Measurements from ENCODE around the gene INVS. TPM values are rescaled to one million over a fixed set of nuclear protein-coding genes. Genes with fewer than 3 reads are reported as not detected.
"Not testable (repeated sequence)": the region's sequence is repeated elsewhere in the genome, so short reads cannot be mapped to it uniquely, and the experiment has no call there.

The INVS gene
- total RNA-seq, 1 donor from 2014 or later = 21.9 TPM

GRCh38 chr9:100222674-100223073 is 123.6 kb downstream of the INVS start:
- TF ChIP-seq, protein P1, sequence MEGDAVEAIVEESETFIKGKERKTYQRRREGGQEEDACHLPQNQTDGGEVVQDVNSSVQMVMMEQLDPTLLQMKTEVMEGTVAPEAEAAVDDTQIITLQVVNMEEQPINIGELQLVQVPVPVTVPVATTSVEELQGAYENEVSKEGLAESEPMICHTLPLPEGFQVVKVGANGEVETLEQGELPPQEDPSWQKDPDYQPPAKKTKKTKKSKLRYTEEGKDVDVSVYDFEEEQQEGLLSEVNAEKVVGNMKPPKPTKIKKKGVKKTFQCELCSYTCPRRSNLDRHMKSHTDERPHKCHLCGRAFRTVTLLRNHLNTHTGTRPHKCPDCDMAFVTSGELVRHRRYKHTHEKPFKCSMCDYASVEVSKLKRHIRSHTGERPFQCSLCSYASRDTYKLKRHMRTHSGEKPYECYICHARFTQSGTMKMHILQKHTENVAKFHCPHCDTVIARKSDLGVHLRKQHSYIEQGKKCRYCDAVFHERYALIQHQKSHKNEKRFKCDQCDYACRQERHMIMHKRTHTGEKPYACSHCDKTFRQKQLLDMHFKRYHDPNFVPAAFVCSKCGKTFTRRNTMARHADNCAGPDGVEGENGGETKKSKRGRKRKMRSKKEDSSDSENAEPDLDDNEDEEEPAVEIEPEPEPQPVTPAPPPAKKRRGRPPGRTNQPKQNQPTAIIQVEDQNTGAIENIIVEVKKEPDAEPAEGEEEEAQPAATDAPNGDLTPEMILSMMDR (IDR thresholded peaks at IDR 0.05) = peak in 1 of 3 experiments; percentile 25
- TF ChIP-seq POLR2A (IDR thresholded peaks at IDR 0.05) = no peak
- Histone ChIP-seq H3K36me3 (no peaks in the 10 kb centered on the region), H3K4me1 (no peaks in the 10 kb centered on the region), H3K27me3 (no peaks in the 10 kb centered on the region), H3K4me3 (no peak overlapping the region), H3K27ac (no peak overlapping the region), H3K9me3 (no peaks in the 10 kb centered on the region)
- DNase-seq (ENCODE audit: extremely low spot score in 2 of 2) = no peak
- intact Hi-C loops (cut with DNase I) = no loop called here

- H3K4me3 ChIP-seq = no peak overlapping the region
- intact Hi-C loops (cut with DNase I) = no loop called here
- no peaks in the 10 kb centered on the region for H3K9me3 ChIP-seq
- H3K27me3 ChIP-seq = no peaks in the 10 kb centered on the region
- DNase-seq (ENCODE audit: extremely low spot score in 2 of 2) = no peak
- H3K27ac ChIP-seq = no peak overlapping the region
- peaks cover 0 to 10% of the 10 kb centered on the region in 2 donors for H3K36me3 ChIP-seq
- H3K4me1 ChIP-seq = no peaks in the 10 kb centered on the region
- TF ChIP-seq POLR2AphosphoS5 (IDR thresholded peaks at IDR 0.05; ENCODE audit: insufficient read depth in 1 of 2, low read depth in 1 of 2) = no peak
- TF ChIP-seq, protein P1 (IDR thresholded peaks at IDR 0.05) = no peak
- TF ChIP-seq POLR2A (IDR thresholded peaks at IDR 0.05) = no peak
Measured at GRCh38 chr9:100227636-100228035, 128.6 kb downstream of the INVS start.

DNA sequence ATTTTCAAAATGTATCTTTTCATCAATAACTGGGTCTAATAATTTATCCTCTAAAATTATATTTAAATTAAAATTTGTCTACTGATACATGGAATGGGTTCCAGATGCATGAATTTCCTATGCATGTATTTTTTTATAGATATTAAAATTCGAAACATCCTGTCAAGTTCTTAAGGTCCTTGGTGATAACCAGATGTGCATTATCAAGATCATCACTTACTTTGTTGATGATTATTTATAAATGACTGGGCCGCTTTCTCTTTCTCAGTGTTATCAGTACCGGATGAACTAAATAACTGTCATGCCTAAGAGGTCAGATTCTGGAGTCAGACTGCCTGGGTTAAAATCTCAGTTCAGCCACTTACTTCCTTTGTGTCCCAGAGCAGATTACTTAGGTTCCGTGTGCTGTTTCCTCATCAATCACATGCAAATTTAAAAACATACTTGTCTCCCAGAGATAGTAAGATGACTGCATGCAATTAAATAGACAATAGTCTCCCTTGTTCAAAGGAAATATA is 129.4 kb downstream of the INVS start:
- H3K4me1 ChIP-seq = no peaks in the 10 kb centered on the region
- H3K4me3 ChIP-seq = no peak overlapping the region
- no peak for TF ChIP-seq POLR2A (IDR thresholded peaks at IDR 0.05)
- TF ChIP-seq, protein P1 (IDR thresholded peaks at IDR 0.05) = no peak
- TF ChIP-seq POLR2AphosphoS5 (IDR thresholded peaks at IDR 0.05; ENCODE audit: insufficient read depth in 1 of 2, low read depth in 1 of 2) = no peak
- intact Hi-C loops (cut with DNase I) = no loop called here
- H3K27ac ChIP-seq = no peak overlapping the region
- H3K27me3 ChIP-seq = no peaks in the 10 kb centered on the region
- H3K36me3 ChIP-seq = peaks cover 0 to 10% of the 10 kb centered on the region in 2 donors
- H3K9me3 ChIP-seq = no peaks in the 10 kb centered on the region
- no peak for DNase-seq (ENCODE audit: extremely low spot score in 2 of 2)

GRCh38 chr9:100229136-100229535 is 130.1 kb downstream of the INVS start:
- DNase-seq (ENCODE audit: extremely low spot score in 2 of 2) = no peak
- Histone ChIP-seq H3K4me3 (no peak overlapping the region), H3K4me1 (no peaks in the 10 kb centered on the region), H3K27me3 (no peaks in the 10 kb centered on the region), H3K36me3 (peaks cover 0 to 10% of the 10 kb centered on the region in 2 donors), H3K27ac (no peak overlapping the region), H3K9me3 (no peaks in the 10 kb centered on the region)
- intact Hi-C loops (cut with DNase I) = no loop called here
- TF ChIP-seq POLR2A (IDR thresholded peaks at IDR 0.05) (no peak), POLR2AphosphoS5 (IDR thresholded peaks at IDR 0.05; ENCODE audit: insufficient read depth in 1 of 2, low read depth in 1 of 2) (no peak)
- TF ChIP-seq, protein P1 (IDR thresholded peaks at IDR 0.05) = no peak

- DNase-seq (ENCODE audit: extremely low spot score in 2 of 2) = no peak
- H3K4me3 ChIP-seq = no peak overlapping the region
- H3K9me3 ChIP-seq = no peaks in the 10 kb centered on the region
- no peaks in the 10 kb centered on the region for H3K4me1 ChIP-seq
- intact Hi-C loops (cut with DNase I) = no loop called here
- TF ChIP-seq POLR2AphosphoS5 (IDR thresholded peaks at IDR 0.05; ENCODE audit: insufficient read depth in 1 of 2, low read depth in 1 of 2) (no peak), POLR2A (IDR thresholded peaks at IDR 0.05) (no peak)
- TF ChIP-seq, protein P1 (IDR thresholded peaks at IDR 0.05) = no peak
- H3K27me3 ChIP-seq = no peaks in the 10 kb centered on the region
- peaks cover 0 to 10% of the 10 kb centered on the region in 2 donors for H3K36me3 ChIP-seq
- no peak overlapping the region for H3K27ac ChIP-seq
Measured at GRCh38 chr9:100229561-100229960, 130.5 kb downstream of the INVS start.

DNA sequence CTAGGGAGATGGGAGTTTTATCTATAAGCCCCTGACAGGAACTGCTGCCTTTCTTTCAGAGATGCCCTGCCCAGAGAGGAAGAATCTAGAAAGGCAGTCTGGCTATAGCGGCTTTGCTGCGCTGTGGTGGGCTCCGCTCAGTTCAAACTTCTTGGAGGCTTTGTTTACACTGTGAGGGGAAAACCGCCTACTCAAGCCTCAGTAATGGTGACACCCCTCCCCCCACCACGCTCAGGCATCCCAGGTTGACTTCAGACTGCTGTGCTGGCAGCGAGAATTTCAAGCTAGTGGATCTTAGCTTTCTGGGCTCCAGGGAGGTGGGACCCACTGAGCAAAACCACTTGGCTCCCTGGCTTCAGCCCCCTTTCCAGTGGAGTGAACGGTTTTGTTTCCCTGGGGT is 137.9 kb downstream of the INVS start:
- H3K27ac ChIP-seq; H3K4me3 ChIP-seq; H3K9me3 ChIP-seq; H3K27me3 ChIP-seq; H3K4me1 ChIP-seq; intact Hi-C loops (cut with DNase I); H3K36me3 ChIP-seq; DNase-seq (ENCODE audit: extremely low spot score in 2 of 2): not testable (repeated sequence)
